PC-3 (cell line): Measurements from ENCODE around the gene OGFOD3. TPM values are rescaled to one million over a fixed set of nuclear protein-coding genes. Genes with fewer than 3 reads are reported as not detected.

ENCODE experiments used
- ATAC-seq: fragments of 200-7000 bp; cut with Tn5 transposase; 2 replicates; pipeline ENCODE4 v1.9.1; 2020; ENCODE audit warnings: mild to moderate bottlenecking, moderate library complexity
- BruUV-seq: library from RNA; stranded (reverse); fragments of 400-500 nt; replicated peaks from 2 replicates; lab custom pipeline; 2021; lab: Mats Ljungman, UMichigan
- CTCF ChIA-PET: fragments of 300-600 bp; sonication (Branson Sonifier 250); formaldehyde crosslinking; loops from one replicate; lab custom pipeline; 2022; ENCODE audit warnings: antibody characterized with exemption; lab: Charles Lee
- POLR2A ChIA-PET: fragments of 300-600 bp; sonication (Branson Sonifier 250); formaldehyde crosslinking; loops from one replicate; lab custom pipeline; 2022; ENCODE audit warnings: antibody characterized with exemption; ENCODE audit not compliant: unreplicated experiment; lab: Charles Lee
- DNase-seq: peaks from one replicate; pipeline ENCODE4 v3.0.0-alpha.2; 2015
- H2AFZ ChIP-seq: fragments of 300-600 bp; sonication (generic); 2 replicates; pipeline ENCODE4 v1.6.0; 2016; ENCODE audit warnings: antibody characterized with exemption, low read length
- H3F3A ChIP-seq: fragments of 300-600 bp; sonication (generic); one replicate; pipeline ENCODE4 v1.6.0; 2017; ENCODE audit warnings: antibody characterized with exemption, low read length, control low read depth, mild to moderate bottlenecking; ENCODE audit not compliant: unreplicated experiment
- H3K27ac ChIP-seq: fragments of 300-600 bp; sonication (generic); 2 replicates; pipeline ENCODE4 v1.5.1; 2016; ENCODE audit warnings: mild to moderate bottlenecking, low read length
- H3K27me3 ChIP-seq: fragments of 300-600 bp; sonication (generic); 2 replicates; pipeline ENCODE4 v1.6.1; 2016; ENCODE audit warnings: low read length, mixed read lengths
- H3K36me3 ChIP-seq: fragments of 300-600 bp; sonication (generic); 2 replicates; pipeline ENCODE4 v1.6.1; 2016; ENCODE audit warnings: low read depth, mixed run types, low read length, mixed read lengths
- H3K4me1 ChIP-seq: fragments of 300-600 bp; sonication (generic); 2 replicates; pipeline ENCODE4 v1.5.1; 2016; ENCODE audit warnings: low read length; ENCODE audit not compliant: insufficient read depth
- H3K4me2 ChIP-seq: fragments of 300-600 bp; sonication (generic); 2 replicates; pipeline ENCODE4 v1.6.0; 2016; ENCODE audit warnings: low read length
- H3K4me3 ChIP-seq: fragments of 300-600 bp; sonication (generic); 2 replicates; pipeline ENCODE4 v1.5.1; 2016; ENCODE audit warnings: mild to moderate bottlenecking, low read length, mixed read lengths
- H3K79me2 ChIP-seq: fragments of 300-600 bp; sonication (generic); 2 replicates; pipeline ENCODE4 v1.6.1; 2017; ENCODE audit warnings: low read length, mixed read lengths
- H3K9ac ChIP-seq: fragments of 300-600 bp; sonication (generic); 2 replicates; pipeline ENCODE4 v1.6.0; 2016; ENCODE audit warnings: mild to moderate bottlenecking, low read length
- H3K9me2 ChIP-seq: fragments of 300-600 bp; sonication (generic); replicated peaks from 2 replicates; pipeline ENCODE4 v1.6.1; 2016; ENCODE audit warnings: mixed run types, low read length, mixed read lengths
- H3K9me3 ChIP-seq: fragments of 300-600 bp; sonication (generic); 2 replicates; pipeline ENCODE4 v1.6.1; 2016; ENCODE audit warnings: low read length, mixed read lengths
- H4K20me1 ChIP-seq: fragments of 300-600 bp; sonication (generic); 2 replicates; pipeline ENCODE4 v1.6.1; 2016; ENCODE audit warnings: low read length, mixed read lengths
- EZH2 ChIP-seq: fragments of 300-600 bp; sonication (generic); IDR thresholded peaks from one replicate; pipeline ENCODE4 v1.6.1; 2017; ENCODE audit warnings: antibody characterized with exemption, mild to moderate bottlenecking, low read length; ENCODE audit not compliant: unreplicated experiment
- EZH2phosphoT487 ChIP-seq: fragments of 300-600 bp; sonication (generic); IDR thresholded peaks from 2 replicates; pipeline ENCODE4 v1.6.1; 2018; ENCODE audit warnings: mild to moderate bottlenecking, antibody characterized with exemption, low read length, borderline replicate concordance
- intact Hi-C: fragments of 100-400 bp; cut with micrococcal nuclease; formaldehyde crosslinking; loops from 2 replicates; pipeline ENCODE4 v1.9.0; 2023
- total RNA-seq: library from RNA; depleted of rRNA; stranded (reverse); fragments of >200 nt; gene quantifications from 2 replicates; pipeline ENCODE4 v1.2.3, GENCODE V29; 2014
- TF ChIP-seq, protein P1 (sequence below): fragments of 300-600 bp; sonication (generic); conservative IDR thresholded peaks from 2 replicates; pipeline ENCODE4 v1.5.1; 2017; ENCODE audit warnings: antibody characterized with exemption, low read depth, mild to moderate bottlenecking, low read length

Gene OGFOD3
- total RNA-seq, 1 experiment from 2014 or later: 56.1 TPM

DNA sequence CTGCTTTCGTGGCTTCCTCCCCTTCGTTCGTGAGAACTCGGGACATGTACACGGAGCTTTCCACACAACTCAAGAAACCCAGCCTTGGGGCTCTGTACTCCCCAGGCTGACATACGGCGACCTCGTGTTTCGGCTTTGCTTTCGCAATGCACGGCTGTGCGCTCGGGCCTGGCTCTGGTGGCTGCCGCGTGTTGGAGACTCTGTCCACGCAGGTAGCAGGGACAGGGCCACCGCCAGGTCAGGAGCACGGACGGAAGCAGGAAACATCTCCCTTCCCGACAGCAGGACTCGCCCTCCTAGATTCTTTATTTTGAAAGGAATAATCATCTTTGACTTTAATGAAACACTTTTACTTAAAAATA is 29.5 kb downstream of the OGFOD3 start:
- Histone ChIP-seq H3F3A (no peaks in the 10 kb centered on the region), H3K27ac (no peak overlapping the region), H3K79me2 (no peaks in the 10 kb centered on the region), H3K27me3 (no peaks in the 10 kb centered on the region), H3K36me3 (no peaks in the 10 kb centered on the region; the same call in 1 of the 2 replicates), H3K9me3 (no peaks in the 10 kb centered on the region), H3K4me2 (no peak overlapping the region), H3K9me2 (no peaks in the 10 kb centered on the region), H3K4me3 (no peak overlapping the region), H4K20me1 (no peaks in the 10 kb centered on the region), H3K9ac (no peak overlapping the region), H2AFZ (no peak overlapping the region), H3K4me1 (peaks cover 17% of the 10 kb centered on the region)
- ChIA-PET CTCF (no interaction called here), POLR2A (no interaction called here)
- no TSS peak for BruUV-seq
- no peak for ATAC-seq
- no peak for TF ChIP-seq EZH2
- TF ChIP-seq, protein P1, sequence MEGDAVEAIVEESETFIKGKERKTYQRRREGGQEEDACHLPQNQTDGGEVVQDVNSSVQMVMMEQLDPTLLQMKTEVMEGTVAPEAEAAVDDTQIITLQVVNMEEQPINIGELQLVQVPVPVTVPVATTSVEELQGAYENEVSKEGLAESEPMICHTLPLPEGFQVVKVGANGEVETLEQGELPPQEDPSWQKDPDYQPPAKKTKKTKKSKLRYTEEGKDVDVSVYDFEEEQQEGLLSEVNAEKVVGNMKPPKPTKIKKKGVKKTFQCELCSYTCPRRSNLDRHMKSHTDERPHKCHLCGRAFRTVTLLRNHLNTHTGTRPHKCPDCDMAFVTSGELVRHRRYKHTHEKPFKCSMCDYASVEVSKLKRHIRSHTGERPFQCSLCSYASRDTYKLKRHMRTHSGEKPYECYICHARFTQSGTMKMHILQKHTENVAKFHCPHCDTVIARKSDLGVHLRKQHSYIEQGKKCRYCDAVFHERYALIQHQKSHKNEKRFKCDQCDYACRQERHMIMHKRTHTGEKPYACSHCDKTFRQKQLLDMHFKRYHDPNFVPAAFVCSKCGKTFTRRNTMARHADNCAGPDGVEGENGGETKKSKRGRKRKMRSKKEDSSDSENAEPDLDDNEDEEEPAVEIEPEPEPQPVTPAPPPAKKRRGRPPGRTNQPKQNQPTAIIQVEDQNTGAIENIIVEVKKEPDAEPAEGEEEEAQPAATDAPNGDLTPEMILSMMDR: no peak
- TF ChIP-seq EZH2phosphoT487: no peak
- DNase-seq: no peak
- intact Hi-C loops: no loop called here

DNA sequence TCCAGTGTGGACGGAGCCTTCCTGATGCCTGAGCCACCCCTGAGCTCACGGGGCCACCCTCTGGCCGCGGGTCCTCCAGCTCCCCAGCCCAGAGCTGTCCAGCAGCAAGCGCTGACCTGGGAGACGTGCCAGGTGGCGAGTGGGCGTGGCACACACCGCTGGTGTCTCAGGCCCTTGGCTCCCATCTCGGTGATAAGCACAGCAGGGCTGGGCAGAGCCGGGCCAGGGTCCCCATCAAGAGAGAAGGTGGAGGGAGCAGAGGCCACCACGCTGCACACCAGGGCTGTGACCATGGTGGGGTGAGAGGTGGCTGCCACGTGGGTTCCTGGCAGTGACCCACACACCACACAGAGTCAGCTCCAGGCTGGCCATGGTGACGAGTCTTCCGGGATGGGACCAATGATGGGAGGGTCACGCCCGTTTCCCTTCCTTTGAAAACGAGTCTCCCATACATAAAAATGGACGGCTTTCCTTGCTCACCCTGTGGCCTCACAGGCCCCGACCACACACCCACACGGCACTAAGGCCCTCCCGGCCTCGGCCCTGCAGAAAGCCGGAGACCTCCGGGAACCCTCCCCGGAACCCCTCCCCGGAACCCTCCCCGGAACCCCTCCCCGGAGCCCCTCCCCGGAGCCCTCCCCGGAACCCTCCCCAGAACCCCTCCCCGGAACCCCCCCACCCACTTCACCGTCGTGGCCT is 30.0 kb downstream of the OGFOD3 start:
- Histone ChIP-seq H3K9me3 (no peaks in the 10 kb centered on the region), H3K9me2 (no peaks in the 10 kb centered on the region), H3K4me1 (peaks cover 17% of the 10 kb centered on the region), H3K4me2 (no peak overlapping the region), H4K20me1 (no peaks in the 10 kb centered on the region), H3F3A (no peaks in the 10 kb centered on the region), H2AFZ (no peak overlapping the region), H3K27me3 (no peaks in the 10 kb centered on the region), H3K79me2 (no peaks in the 10 kb centered on the region), H3K27ac (no peak overlapping the region), H3K9ac (no peak overlapping the region), H3K4me3 (no peak overlapping the region), H3K36me3 (no peaks in the 10 kb centered on the region; the same call in 1 of the 2 replicates)
- ATAC-seq (peak; percentile 36), DNase-seq (peak; percentile 63)
- ChIA-PET POLR2A (no interaction called here), CTCF (no interaction called here)
- intact Hi-C loops: no loop called here
- no TSS peak for BruUV-seq
- TF ChIP-seq EZH2phosphoT487 (no peak), EZH2 (no peak)
- TF ChIP-seq, protein P1: no peak

DNA sequence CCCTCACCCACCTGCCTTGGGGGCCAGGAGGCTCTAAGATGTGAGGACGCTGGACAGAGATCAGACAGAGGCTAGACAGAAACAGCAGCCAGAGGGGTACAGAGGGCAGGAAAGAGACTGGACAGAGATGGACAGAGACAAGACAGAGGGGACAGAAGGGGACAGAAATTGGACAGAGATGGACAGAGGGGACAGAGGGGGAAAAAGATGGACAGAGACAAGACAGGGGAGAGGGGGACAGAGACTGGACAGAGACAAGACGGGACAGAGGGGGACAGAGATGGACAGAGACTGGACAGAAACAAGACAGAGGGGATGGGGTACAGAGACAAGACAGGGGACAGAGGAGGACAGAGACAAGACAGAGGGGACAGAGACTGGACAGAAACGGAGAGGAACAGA is 30.7 kb downstream of the OGFOD3 start:
- Histone ChIP-seq H3K9ac (no peak overlapping the region), H3K27me3 (no peaks in the 10 kb centered on the region), H3K9me2 (no peaks in the 10 kb centered on the region), H3K36me3 (no peaks in the 10 kb centered on the region), H3K4me1 (peaks cover 17% of the 10 kb centered on the region), H3K9me3 (no peaks in the 10 kb centered on the region), H3K4me2 (no peak overlapping the region), H3K27ac (no peak overlapping the region), H2AFZ (no peak overlapping the region), H4K20me1 (no peaks in the 10 kb centered on the region), H3F3A (no peaks in the 10 kb centered on the region), H3K79me2 (no peaks in the 10 kb centered on the region), H3K4me3 (no peak overlapping the region)
- ATAC-seq (no peak), DNase-seq (no peak)
- no TSS peak for BruUV-seq
- POLR2A ChIA-PET: no interaction called here
- TF ChIP-seq EZH2: no peak
- TF ChIP-seq, protein P1: no peak
- no peak for TF ChIP-seq EZH2phosphoT487
- intact Hi-C loops: no loop called here
- CTCF ChIA-PET: no interaction called here
